ENCODE data around the gene SETD2.
"Not testable (repeated sequence)": the region's sequence is repeated elsewhere in the genome, so short reads cannot be mapped to it uniquely, and the experiment has no call there.

SETD2 gene

GRCh38 chr3:47128137-47128536 is 35.8 kb downstream of the SETD2 start:
- Histone ChIP-seq H3K4me3 (no peak overlapping the region), H3K27ac (no peak overlapping the region)
- no peak for TF ChIP-seq CTCF (IDR thresholded peaks at IDR 0.05)
- no peak for DNase-seq (ENCODE audit: low spot score)

GRCh38 chr3:47123857-47124256 is 40.1 kb downstream of the SETD2 start:
- no peak for TF ChIP-seq CTCF (IDR thresholded peaks at IDR 0.05)
- DNase-seq (ENCODE audit: low spot score): no peak
- H3K27ac ChIP-seq: no peak overlapping the region
- no peak overlapping the region for H3K4me3 ChIP-seq

- DNase-seq (ENCODE audit: low spot score): no peak
- H3K4me3 ChIP-seq: no peak overlapping the region
- TF ChIP-seq CTCF (IDR thresholded peaks at IDR 0.05): no peak
- no peak overlapping the region for H3K27ac ChIP-seq
These were observed 42.5 kb downstream of the SETD2 start for GRCh38 chr3:47121409-47121808.

- H3K4me3 ChIP-seq: no peak overlapping the region
- no peak for DNase-seq (ENCODE audit: low spot score)
- TF ChIP-seq CTCF (IDR thresholded peaks at IDR 0.05): no peak
- no peak overlapping the region for H3K27ac ChIP-seq
These were observed 43.8 kb downstream of the SETD2 start for GRCh38 chr3:47120138-47120537.

- not testable (repeated sequence) for H3K27ac ChIP-seq; H3K4me3 ChIP-seq; DNase-seq (ENCODE audit: low spot score)
These were observed 44.5 kb downstream of the SETD2 start for GRCh38 chr3:47119387-47119786.

GRCh38 chr3:47117807-47118364 is 46.0 kb downstream of the SETD2 start:
- no peak for TF ChIP-seq CTCF (IDR thresholded peaks at IDR 0.05)
- no peak overlapping the region for H3K27ac ChIP-seq
- H3K4me3 ChIP-seq: no peak overlapping the region
- no peak for DNase-seq (ENCODE audit: low spot score)

GRCh38 chr3:47115524-47115923 is 48.4 kb downstream of the SETD2 start:
- H3K27ac ChIP-seq; DNase-seq (ENCODE audit: low spot score); H3K4me3 ChIP-seq: not testable (repeated sequence)

GRCh38 chr3:47113669-47114365 is 50.1 kb downstream of the SETD2 start:
- no peak overlapping the region for H3K27ac ChIP-seq
- no peak for DNase-seq (ENCODE audit: low spot score)
- no peak for TF ChIP-seq CTCF (IDR thresholded peaks at IDR 0.05)
- H3K4me3 ChIP-seq: no peak overlapping the region

Data from coronary artery (tissue), 2 donors.